Measurements from ENCODE around the gene SPATA9. TPM values are rescaled to one million over a fixed set of nuclear protein-coding genes. Genes with fewer than 3 reads are reported as not detected.
"Not testable (repeated sequence)": the region's sequence is repeated elsewhere in the genome, so short reads cannot be mapped to it uniquely, and the experiment has no call there.

The SPATA9 gene
- total RNA-seq, 1 donor: 1.3 TPM

DNA sequence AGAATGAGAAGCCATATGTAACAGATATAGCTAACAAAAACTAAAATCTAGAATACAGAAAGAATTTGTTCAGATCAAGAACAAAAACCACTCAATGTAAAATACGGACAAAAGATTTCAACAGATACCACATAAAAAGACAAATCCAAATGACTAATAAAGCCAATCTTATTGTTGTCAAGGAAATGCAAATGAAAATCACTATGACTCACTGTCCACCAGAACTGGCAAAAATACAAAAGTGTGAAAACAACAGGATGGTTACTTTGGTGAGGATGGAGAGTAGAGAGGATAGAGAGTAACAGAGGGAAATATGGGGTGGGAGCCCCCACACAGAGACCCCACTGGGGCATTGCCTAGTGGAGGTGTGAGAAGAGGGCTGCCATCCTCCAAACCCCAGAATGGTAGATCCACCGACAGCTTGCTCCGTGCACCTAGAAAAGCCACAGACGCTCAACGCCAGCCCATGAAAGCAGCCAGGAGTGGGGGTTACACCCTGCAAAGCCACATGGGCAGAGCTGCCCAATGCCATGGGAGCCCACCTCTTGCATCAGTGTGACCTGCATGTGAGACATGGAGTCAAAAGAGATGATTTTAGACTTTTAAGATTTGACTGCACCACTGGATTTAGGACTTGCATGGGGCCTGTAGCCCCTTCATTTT lies 33.1 kb upstream of the SPATA9 start:
- TF ChIP-seq CTCF (IDR thresholded peaks at IDR 0.05; ENCODE audit: insufficient read depth, low read depth, low read length): no peak
- DNase-seq (ENCODE audit: low read depth): peak; percentile 57
- no peak overlapping the region for H3K4me3 ChIP-seq (ENCODE audit: low read depth, low read length)

GRCh38 chr5:95713960-95714710 lies 31.3 kb upstream of the SPATA9 start:
- no peak overlapping the region for H3K4me3 ChIP-seq (ENCODE audit: low read depth, low read length)
- TF ChIP-seq CTCF (IDR thresholded peaks at IDR 0.05; ENCODE audit: insufficient read depth, low read depth, low read length): no peak
- DNase-seq (ENCODE audit: low read depth): peak; percentile 69

DNA sequence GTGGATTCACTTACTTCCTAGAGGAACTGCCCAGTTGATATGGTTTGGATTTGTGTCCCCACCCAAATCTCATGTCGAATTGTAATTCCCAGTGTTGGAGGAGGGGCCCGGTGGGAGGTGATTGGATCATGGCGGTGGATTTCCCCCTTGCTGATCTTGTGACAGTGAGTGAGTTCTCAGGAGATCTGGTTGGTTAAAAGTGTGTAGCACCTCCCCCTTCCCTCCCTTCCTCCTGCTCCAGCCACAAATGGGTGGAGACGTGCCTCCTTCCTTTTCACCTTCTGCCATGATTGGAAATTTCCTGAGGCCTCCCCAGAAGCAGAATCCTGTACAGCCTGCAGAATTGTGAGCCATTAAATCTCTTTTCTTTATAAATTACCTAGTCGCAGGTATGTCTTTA lies 30.5 kb upstream of the SPATA9 start:
- not testable (repeated sequence) for H3K4me3 ChIP-seq (ENCODE audit: low read depth, low read length); DNase-seq (ENCODE audit: low read depth)

- H3K4me3 ChIP-seq (ENCODE audit: low read depth, low read length): no peak overlapping the region
- no peak for TF ChIP-seq CTCF (IDR thresholded peaks at IDR 0.05; ENCODE audit: insufficient read depth, low read depth, low read length)
- peak; percentile 83 for DNase-seq (ENCODE audit: low read depth)
Observed at GRCh38 chr5:95712347-95712958, 29.7 kb upstream of the SPATA9 start.

DNA sequence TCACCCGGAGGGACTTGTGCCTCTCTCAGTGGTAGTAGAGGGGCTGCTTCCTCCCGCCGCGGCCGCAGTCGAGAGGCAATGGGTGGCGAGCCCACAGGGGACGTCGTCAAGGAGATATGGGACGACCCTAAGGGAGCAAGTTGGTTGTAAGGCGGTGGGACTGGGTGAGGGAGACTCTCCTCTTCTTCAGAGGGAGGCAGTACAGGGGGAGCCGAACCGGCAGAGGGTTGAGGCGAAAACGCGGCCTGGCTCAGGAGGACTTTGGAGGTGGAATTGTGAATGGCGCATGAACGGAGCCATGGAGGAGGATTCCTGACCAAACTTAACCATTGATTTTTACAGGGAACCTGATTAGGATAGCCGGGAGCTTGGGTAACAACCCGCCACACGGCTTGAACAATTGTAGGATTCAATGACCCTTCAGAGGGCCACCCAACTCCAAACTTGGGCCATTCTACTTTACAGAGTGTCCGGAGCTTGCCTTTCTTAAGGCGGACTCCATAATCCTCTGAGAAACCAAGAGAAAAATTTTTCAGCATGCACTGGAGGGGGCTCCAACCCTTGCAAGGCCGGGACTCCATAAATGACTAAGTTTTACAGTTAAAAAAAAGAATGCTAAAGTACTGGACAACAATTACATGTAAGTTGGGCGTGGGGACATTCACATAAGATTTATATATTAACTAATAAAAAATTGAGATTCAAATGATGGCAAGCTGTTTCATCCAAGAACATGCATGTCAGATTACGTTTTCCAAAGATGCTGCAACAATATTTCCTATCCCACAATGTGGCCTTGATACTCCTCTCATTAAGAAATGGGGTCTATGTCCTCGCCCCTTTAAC lies 28.9 kb upstream of the SPATA9 start:
- H3K4me3 ChIP-seq (ENCODE audit: low read depth, low read length): no peak overlapping the region
- no peak for DNase-seq (ENCODE audit: low read depth)
- no peak for TF ChIP-seq CTCF (IDR thresholded peaks at IDR 0.05; ENCODE audit: insufficient read depth, low read depth, low read length)

- H3K4me3 ChIP-seq (ENCODE audit: low read depth, low read length): not testable (repeated sequence)
- peak; percentile 83 for DNase-seq (ENCODE audit: low read depth)
Observed at GRCh38 chr5:95710651-95711500, 28.1 kb upstream of the SPATA9 start.

- TF ChIP-seq CTCF (IDR thresholded peaks at IDR 0.05; ENCODE audit: insufficient read depth, low read depth, low read length): no peak
- DNase-seq (ENCODE audit: low read depth): peak; percentile 68
- H3K4me3 ChIP-seq (ENCODE audit: low read depth, low read length): no peak overlapping the region
Observed at GRCh38 chr5:95709967-95710650, 27.3 kb upstream of the SPATA9 start.

Measured in fibroblast of villous mesenchyme (primary cell).